ENCODE measurements around the gene MTO1.

The MTO1 gene

GRCh38 chr6:73421534-73421933, 40.0 kb upstream of the MTO1 start:
- H3K4me2 ChIP-seq (ENCODE audit: low read depth, low read length, poor library complexity, severe bottlenecking), result no peak overlapping the region
- TF ChIP-seq CTCF (IDR thresholded peaks at IDR 0.05; ENCODE audit: insufficient read depth, low read length, poor library complexity, severe bottlenecking) (no peak), EZH2phosphoT487 (conservative IDR thresholded peaks at IDR 0.05; ENCODE audit: low read length) (no peak)
- H2AFZ ChIP-seq (ENCODE audit: low read depth, low read length, severe bottlenecking), result no peak overlapping the region
- H3K36me3 ChIP-seq (ENCODE audit: low read length), result no peaks in the 10 kb centered on the region
- no peaks in the 10 kb centered on the region for H3K9me2 ChIP-seq (replicated peaks; ENCODE audit: insufficient read depth, low read length)
- no peak overlapping the region for H3K9ac ChIP-seq (ENCODE audit: low read length)
- H3K27me3 ChIP-seq (ENCODE audit: low read length), result no peaks in the 10 kb centered on the region
- no peak overlapping the region for H3K4me3 ChIP-seq (ENCODE audit: insufficient read depth, low read length, poor library complexity, severe bottlenecking)
- no peaks in the 10 kb centered on the region for H4K20me1 ChIP-seq (ENCODE audit: low read depth, low read length)
- H3F3A ChIP-seq (ENCODE audit: insufficient read depth), result no peaks in the 10 kb centered on the region
- no peak overlapping the region for H3K27ac ChIP-seq (ENCODE audit: low read depth, low read length)
- H3K79me2 ChIP-seq (ENCODE audit: insufficient read depth, low read length), result no peaks in the 10 kb centered on the region
- no peaks in the 10 kb centered on the region for H3K9me3 ChIP-seq (ENCODE audit: insufficient read depth, low read length)

DNA sequence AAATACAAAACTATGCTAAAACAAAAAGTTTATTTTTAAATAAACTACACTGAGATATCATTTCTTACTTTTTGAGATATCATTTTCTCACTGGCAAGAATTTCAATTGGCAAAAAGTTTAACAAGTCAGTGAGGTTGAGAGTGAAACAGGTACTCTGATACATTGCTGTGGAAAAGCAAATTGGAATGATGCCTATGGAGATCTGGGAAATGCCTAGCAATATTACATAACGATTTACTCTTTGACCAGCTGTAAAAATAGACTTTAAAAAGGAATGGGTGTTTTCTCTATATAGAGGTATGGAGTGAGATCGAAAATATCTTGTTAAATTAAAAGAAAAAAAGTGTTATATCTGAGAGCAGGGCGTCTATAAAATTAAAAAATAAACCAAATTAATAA, 26.3 kb upstream of the MTO1 start:
- Histone ChIP-seq H3K4me2 (ENCODE audit: low read depth, low read length, poor library complexity, severe bottlenecking) (no peak overlapping the region), H3K27me3 (ENCODE audit: low read length) (no peaks in the 10 kb centered on the region), H4K20me1 (ENCODE audit: low read depth, low read length) (no peaks in the 10 kb centered on the region), H2AFZ (ENCODE audit: low read depth, low read length, severe bottlenecking) (no peak overlapping the region), H3K79me2 (ENCODE audit: insufficient read depth, low read length) (no peaks in the 10 kb centered on the region), H3K27ac (ENCODE audit: low read depth, low read length) (no peak overlapping the region), H3K9me2 (replicated peaks; ENCODE audit: insufficient read depth, low read length) (no peaks in the 10 kb centered on the region), H3F3A (ENCODE audit: insufficient read depth) (no peaks in the 10 kb centered on the region), H3K9me3 (ENCODE audit: insufficient read depth, low read length) (no peaks in the 10 kb centered on the region), H3K9ac (ENCODE audit: low read length) (no peak overlapping the region), H3K4me3 (ENCODE audit: insufficient read depth, low read length, poor library complexity, severe bottlenecking) (no peak overlapping the region), H3K36me3 (ENCODE audit: low read length) (no peaks in the 10 kb centered on the region)
- TF ChIP-seq EZH2phosphoT487 (conservative IDR thresholded peaks at IDR 0.05; ENCODE audit: low read length) (no peak), CTCF (IDR thresholded peaks at IDR 0.05; ENCODE audit: insufficient read depth, low read length, poor library complexity, severe bottlenecking) (no peak)

- Histone ChIP-seq H3K9me2 (replicated peaks; ENCODE audit: insufficient read depth, low read length) (no peaks in the 10 kb centered on the region), H3K27ac (ENCODE audit: low read depth, low read length) (no peak overlapping the region), H3K36me3 (ENCODE audit: low read length) (no peaks in the 10 kb centered on the region), H2AFZ (ENCODE audit: low read depth, low read length, severe bottlenecking) (no peak overlapping the region), H3K9me3 (ENCODE audit: insufficient read depth, low read length) (no peaks in the 10 kb centered on the region), H3K9ac (ENCODE audit: low read length) (no peak overlapping the region), H3K79me2 (ENCODE audit: insufficient read depth, low read length) (no peaks in the 10 kb centered on the region), H3K4me3 (ENCODE audit: insufficient read depth, low read length, poor library complexity, severe bottlenecking) (no peak overlapping the region), H4K20me1 (ENCODE audit: low read depth, low read length) (no peaks in the 10 kb centered on the region), H3F3A (ENCODE audit: insufficient read depth) (no peaks in the 10 kb centered on the region), H3K4me2 (ENCODE audit: low read depth, low read length, poor library complexity, severe bottlenecking) (no peak overlapping the region), H3K27me3 (ENCODE audit: low read length) (no peaks in the 10 kb centered on the region)
- TF ChIP-seq CTCF (IDR thresholded peaks at IDR 0.05; ENCODE audit: insufficient read depth, low read length, poor library complexity, severe bottlenecking) (no peak), EZH2phosphoT487 (conservative IDR thresholded peaks at IDR 0.05; ENCODE audit: low read length) (no peak)
Observed at GRCh38 chr6:73443555-73443954, 18.0 kb upstream of the MTO1 start.

All from SU-DHL-6 (cell line).